Fibroblast of skin of scalp (primary cell): ENCODE data around the gene NIPA2.
A peak's percentile ranks its signal among the peaks of the same experiment; 100 is the strongest.

ENCODE experiments used
- DNase-seq: peaks from one replicate; pipeline ENCODE4 v3.0.0-alpha.2; 2013

The NIPA2 gene

DNA sequence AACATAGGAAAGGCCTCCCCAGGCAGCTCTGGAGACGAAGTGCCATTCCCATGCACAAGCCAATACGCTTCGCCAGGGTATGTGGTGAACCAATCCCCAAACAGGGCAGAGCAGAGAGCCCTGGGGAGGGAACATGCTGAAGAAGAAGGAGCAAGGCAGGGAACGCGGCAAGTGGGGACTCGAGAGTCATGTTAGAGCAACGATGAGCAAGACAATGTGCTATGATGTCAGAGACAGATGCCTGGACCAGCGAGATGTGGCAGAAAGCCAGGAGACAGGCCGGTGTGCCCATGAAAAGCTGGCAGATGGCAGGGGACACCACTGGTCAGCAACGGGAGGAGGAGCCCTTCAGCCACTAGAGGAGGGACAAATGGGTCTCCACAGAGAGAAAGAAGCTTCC lies 39.6 kb downstream of the NIPA2 start:
- DNase-seq = no peak

DNA sequence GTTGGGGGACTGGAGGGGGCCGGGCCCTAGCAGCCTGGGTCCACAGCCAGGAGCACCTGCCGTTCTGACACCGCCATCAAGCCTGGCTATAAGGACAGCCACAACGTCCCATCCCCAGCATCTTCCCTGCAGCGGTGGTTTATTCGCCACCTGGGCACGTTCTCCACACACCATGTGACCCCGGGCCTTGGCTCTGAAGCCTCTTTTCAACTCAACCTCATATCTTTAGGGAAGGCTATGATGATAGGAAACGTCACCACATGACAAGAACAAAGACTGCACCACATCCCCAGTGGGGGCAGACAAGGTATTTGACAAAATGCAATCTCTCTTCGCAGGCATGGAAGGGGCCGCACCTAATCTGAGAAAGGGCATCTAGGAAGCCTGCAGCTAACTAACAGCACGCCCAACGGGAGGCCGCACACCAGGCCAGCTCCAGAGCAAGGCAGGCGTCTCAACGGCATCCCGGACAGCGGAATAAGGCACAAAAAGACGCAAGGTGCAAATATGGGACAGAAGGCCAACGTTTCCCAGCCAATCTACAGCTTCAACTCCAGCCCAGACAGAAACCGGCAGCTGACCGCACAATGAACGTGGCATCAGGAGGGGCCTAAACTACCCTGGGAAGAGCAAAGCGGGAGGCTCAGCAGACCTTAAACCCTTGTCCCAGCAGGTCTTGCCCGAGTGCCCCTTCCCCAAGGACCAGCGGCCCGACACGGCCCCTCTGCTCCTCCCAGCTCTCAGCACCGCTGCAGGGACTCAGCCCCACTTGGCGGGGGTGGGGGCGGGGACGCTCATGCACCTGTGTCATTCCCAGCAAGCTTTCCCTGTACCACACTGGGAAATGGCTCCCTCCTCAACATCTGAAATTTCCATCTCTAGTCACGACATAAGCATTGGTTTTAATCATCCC lies 41.9 kb downstream of the NIPA2 start:
- no peak for DNase-seq

- no peak for DNase-seq
These were observed 42.7 kb downstream of the NIPA2 start for GRCh38 chr15:22880981-22881738.

- DNase-seq = no peak
These were observed 43.4 kb downstream of the NIPA2 start for GRCh38 chr15:22881739-22882440.

DNA sequence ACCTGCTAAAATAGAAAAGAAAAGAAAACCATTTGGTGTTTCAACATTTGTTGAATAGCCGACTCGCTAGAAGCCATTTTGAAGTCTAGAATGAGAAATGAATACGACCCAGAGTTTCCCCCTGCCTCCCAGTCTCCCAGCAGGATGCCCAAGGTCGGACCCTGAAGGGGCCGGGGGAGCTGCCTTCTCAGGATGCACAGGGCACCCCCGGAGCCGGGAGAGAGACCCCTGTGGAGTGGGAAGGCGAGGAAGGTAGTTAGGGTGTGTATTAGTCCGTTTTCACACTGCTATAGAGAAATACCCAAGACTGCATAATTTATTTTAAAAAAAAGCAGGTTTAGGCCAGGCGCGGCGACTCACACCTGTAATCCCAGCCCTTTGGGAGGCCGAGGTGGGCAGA lies 44.7 kb downstream of the NIPA2 start:
- DNase-seq = no peak

DNA sequence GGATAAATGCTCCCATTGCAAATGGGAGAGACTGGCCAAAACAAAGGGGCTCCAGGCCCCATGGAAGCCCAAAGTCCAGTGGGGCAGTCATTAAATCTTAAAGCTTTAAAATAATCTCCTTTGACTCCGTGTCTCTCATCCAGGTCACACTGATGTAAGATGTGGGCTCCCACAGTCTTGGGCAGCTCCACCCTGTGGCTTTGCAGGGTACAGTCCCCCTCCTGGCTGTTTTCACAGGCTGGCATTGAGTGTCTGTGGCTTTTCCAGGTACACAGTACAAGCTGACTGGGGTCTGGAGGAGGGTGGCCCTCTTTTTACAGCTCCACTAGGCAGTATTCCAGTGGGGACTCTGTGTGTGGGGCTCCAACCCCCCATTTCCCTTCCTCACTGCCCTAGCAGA lies 45.9 kb downstream of the NIPA2 start:
- no peak for DNase-seq

DNA sequence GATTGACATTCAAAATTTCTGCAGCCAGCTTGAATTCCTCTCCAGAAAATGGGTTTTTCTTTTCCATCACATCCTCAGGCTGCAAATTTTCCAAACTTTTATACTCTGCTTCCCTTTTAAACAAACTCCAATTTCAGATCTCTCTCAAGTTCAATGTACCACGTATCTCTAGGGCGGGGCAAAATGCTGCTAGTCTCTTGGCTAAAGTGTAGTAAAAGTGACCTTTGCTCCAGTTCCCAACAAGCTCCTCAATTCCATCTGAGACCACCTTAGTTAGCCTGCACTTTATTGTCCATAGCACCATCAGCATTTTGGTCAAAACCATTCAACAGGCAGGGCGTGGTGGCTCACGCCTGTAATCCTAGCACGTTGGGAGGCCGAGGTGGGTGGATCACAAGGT lies 46.7 kb downstream of the NIPA2 start:
- no peak for DNase-seq

- peak; percentile 65 for DNase-seq
These were observed 48.9 kb downstream of the NIPA2 start for GRCh38 chr15:22887157-22887951.

DNA sequence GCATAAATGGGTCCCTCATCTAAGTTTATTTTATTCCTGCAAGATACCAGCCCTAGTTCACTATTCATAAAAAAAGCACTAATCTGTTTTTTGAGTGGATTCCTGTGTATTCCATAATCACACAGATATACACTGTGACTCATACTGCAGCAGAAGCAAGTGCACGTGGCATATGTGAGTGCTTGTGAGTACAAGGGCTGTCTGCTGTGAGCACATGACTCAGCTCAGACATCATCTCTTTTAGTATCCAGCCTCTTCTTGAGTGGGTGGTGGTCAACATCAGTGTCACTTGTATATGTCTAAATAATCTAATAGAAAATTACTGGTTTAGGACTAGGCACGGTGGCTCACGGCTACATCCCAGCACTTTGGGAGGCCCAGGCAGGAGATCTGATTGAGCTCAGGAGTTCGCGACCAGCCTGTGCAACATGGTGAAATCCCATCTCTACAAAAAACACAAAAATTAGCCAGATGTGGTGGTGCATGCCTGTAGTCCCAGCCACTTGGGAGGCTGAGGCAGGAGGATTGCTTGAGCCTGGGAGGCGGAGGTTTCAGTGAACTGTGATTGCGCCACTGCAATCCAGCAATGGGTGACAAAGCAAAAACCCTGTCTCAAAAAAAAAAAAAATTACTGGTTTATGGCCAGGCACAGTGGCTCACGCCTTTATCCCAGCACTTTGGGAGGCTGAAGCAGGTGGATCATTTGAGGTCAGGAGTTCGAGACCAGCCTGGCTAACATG lies 49.8 kb downstream of the NIPA2 start:
- DNase-seq = peak; percentile 94

- DNase-seq = no peak
These were observed 50.8 kb downstream of the NIPA2 start for GRCh38 chr15:22889146-22889818.

DNA sequence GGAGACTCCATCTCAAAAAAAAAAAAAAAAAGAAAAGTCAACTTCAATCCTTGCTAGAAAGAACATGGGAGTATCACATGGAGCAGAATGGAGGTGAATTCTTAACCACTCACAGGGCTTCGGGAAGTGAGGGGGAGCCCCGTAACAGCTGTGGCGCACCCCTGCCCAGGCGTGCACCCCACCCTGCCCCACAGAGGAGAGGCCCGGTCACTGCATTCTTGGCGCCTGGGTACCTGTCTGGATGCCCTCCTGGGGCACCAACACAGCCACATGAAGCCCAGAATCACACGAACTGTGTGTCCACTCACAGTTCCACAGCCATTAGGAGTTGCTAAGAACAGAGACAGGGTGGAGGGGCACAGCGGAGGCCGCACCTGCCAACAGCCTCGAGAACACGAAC lies 51.8 kb downstream of the NIPA2 start:
- DNase-seq = no peak

DNA sequence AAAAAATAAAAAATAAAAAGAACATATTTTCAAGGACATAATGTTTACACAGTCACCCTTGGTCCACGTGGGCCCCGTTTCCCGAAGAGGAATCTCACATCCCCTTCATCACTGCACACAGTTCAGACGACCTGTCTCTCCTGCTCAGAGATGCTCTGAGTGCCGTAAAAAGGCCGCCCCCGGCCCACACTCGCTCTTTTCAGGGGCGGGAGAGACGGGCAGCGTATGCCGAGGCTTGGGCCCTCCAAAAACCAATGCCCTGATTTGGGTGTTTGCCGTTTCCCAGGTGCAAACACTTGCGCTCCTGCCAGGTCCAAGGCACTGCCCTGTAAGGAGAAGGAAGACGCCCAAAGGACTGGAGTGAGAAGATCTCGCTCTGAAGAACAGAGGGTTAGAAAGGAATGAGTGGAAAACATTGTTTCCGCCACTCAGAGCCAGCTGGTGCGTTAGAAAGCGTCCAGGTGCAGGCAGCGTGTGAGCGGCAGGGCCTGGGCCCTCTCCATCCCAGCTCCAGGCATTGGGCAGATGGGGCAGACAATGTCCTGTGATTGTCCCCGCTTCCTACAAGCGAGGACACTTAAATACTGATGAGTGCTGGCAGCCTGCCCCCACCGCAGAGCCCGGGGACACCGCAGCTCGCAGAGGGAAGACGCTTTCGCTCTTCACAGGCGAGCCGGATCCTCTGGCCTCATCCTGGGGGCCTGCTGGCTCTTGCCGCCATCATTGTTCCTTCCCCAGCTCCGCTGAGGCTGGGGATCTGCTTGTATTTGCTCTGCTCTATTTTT lies 53.2 kb downstream of the NIPA2 start:
- no peak for DNase-seq

DNA sequence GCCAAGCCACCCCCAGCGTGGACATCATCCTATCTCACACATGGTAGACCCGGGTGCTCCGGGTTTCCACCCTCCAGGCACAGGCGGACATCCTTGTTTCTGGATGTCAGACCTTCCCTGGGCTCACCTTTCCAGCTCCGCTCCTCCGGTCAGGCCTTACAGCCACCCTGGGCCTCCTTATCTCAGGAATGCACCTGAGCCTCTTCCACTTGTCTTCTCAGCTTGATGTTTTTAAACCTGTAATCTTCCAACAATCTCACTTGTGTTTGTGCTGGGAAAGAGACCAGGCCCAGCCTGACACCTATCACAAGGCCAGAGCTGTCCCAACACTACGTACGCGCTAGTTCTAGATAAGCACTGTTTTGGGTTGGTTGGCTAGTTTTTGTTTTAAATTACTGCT lies 53.9 kb downstream of the NIPA2 start:
- DNase-seq = no peak

- DNase-seq = no peak
These were observed 54.6 kb downstream of the NIPA2 start for GRCh38 chr15:22893081-22893480.

GRCh38 chr15:22893881-22894280 lies 55.4 kb downstream of the NIPA2 start:
- no peak for DNase-seq

GRCh38 chr15:22895465-22896190 lies 57.2 kb downstream of the NIPA2 start:
- DNase-seq = no peak

DNA sequence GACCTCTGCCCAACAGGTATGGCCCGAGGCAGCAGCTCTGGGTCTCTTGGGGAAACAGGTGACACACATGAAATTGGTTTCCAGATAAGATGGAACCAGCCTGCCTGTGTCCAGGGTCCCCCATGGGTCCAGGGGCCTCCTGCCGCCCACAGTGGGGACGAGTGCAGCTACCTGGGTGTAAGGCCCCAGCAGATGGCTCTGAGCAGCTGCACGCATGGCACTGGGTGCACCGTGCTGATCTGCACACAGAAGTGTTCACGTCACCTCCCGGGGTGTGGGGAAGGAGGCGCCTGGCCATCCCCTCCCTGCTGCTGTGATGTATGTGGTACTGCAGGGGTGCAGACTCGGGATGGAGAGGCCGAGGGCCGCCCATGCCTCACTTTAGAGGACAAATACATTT lies 63.6 kb downstream of the NIPA2 start:
- DNase-seq = no peak

DNA sequence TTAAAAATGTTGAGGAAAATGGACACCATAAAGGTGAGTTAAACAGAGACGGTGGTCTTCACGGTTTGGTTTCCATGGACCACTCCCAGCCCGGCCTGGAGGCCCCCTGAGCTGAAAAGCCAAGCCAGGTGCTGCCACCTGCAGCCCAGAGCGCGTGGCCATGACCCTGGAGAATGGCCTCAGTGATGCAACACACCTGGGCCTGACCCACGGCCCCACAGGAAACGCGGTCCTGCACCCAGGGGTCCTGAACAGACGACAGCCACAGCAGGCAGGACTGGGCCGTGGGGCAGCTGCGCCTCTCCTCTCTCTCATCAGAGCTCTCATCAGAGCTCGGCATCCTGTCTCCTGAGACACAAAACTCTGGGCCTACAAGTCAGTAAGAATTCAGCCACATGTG lies 64.1 kb downstream of the NIPA2 start:
- no peak for DNase-seq

DNA sequence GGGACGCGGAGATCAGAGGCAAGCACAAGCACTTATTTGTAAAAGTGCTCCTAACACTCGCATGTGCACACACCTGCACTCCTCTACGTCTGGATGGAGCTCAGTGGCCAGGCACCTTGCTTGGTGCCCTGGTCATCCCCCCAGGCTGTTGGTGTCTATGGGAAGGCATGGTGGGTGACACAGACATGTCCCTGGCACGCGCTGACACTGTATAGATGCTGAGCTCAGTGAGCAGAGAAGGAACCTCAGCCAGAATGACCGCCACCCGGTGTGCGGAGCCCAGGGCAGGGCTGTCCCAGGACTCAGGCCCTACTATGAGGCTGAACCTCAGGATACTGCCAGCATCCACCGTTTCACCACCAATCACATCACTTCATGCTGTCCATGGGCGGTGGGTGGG lies 64.5 kb downstream of the NIPA2 start:
- no peak for DNase-seq

- DNase-seq = no peak
These were observed 65.0 kb downstream of the NIPA2 start for GRCh38 chr15:22903427-22903826.
